ENCODE data around the gene C18orf32.
"Not testable (repeated sequence)": the region's sequence is repeated elsewhere in the genome, so short reads cannot be mapped to it uniquely, and the experiment has no call there.

The C18orf32 gene

DNA sequence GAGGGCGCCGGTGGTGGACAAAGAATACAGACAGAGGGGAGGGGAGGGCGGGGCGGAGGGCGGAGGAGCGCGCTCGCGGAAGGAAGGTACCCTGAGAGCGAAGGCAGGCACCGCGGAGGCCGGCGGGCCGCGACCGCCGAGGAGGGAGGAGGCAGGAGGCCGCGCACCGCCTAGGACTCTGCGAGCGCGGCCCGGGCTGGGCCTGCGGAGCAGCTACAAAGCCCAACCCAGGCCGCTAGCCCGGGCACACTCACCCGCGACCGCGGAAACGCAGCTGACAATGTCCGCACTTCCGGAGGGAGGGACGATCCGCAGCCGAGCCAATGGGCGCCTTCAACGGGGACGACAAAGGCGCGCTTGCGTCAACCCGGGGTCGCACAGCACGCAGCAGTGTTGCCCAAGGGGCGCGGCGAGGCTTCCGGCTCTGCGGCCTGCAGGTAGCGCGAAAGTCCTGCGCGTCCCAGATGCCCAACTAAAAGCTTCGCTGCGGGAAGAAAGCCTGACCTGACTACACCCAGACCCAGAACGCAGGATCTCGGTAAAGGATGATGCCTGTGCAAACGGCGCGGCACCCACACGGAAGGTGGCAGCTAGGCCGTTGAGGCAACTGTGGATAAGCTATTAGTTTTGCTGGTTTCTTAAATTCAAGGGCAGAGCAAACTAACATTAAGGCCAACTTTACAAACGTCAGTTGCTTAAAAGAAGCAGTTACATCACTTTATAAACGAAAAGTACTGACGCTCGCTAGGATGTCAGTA, at the start of gene C18orf32:
Gene C18orf32 (minus strand): TSS at position 282 of the 758 bp plus-strand sequence. CDS start 3,486 bp downstream, outside the sequence.
- peak; percentile 55 for DNase-seq

DNA sequence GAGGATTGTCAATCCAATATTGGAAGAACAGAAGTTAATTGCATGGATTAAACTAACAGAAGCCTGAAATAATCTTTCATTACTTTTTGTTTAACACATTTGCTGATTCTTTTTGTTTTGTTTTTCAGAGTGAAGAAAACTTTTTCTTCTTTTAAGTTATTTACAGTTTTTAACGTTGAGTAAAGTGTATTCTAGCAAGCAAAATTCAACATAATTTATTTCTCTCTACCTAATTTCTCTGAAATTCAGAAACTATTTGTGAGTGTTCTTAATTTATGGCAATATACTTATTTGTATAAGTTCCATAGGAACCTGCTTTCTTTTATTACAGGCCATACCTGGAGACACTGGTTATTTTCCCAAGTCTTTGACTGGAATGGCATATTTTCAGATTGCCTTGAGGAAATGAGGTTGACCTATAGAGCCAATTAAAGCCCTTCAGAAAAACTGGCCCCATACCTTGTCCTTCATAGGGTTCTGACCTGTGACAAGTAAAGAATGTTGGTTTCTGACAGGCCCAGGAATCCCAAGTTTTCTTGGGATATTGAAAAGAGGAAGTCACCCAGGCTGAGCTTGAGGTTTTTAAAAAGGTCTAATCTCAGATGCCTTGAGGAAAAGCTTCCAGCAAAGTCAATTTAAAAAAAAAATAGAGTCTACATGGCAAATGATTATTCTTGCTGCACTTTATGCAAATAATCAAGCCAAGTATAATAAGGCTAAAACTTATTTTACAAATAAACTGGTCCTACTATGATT, 48.0 kb upstream of the C18orf32 start:
- DNase-seq: no peak

DNA sequence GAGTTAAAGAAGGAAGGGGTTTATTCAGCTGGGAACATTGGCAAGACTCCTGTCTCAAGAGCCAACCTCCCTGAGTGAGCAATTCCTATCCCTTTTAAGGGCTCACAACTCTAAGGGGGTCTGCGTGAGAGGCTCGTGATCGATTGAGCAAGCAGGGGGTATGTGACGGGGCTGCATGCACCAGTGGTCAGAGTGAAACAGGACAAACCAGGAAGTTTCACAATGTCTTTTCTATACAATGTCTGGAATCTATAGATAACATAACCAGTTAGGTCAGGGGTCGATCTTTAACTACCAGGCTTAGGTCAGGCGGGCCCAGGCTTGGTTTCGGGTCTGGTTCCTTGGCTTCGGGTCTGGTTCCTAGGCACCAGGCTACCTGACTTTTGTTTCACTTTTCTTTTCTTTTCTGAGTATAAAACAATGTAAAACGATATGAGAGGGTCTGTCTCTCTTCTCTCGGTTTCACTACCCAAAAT, 44.7 kb upstream of the C18orf32 start:
- DNase-seq: no peak

DNA sequence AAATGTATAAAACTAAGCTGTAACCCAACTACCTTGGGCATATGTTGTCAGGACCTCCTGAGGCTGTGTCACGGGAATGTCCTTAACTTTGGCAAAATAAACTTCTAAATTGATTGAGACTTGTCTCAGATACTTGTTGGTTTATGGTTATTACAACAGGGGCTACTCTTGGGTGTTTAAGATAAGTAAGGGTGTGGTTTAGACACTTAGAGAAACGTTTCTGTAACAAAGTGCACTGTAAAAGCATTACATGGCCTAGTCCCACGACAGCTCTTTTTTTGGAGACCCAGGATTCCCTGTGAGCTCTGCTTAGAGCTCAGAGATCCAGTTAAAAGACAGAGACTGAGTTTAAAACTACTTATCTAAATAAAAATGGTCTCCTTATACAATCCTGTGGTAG, 42.6 kb upstream of the C18orf32 start:
- DNase-seq: no peak

DNA sequence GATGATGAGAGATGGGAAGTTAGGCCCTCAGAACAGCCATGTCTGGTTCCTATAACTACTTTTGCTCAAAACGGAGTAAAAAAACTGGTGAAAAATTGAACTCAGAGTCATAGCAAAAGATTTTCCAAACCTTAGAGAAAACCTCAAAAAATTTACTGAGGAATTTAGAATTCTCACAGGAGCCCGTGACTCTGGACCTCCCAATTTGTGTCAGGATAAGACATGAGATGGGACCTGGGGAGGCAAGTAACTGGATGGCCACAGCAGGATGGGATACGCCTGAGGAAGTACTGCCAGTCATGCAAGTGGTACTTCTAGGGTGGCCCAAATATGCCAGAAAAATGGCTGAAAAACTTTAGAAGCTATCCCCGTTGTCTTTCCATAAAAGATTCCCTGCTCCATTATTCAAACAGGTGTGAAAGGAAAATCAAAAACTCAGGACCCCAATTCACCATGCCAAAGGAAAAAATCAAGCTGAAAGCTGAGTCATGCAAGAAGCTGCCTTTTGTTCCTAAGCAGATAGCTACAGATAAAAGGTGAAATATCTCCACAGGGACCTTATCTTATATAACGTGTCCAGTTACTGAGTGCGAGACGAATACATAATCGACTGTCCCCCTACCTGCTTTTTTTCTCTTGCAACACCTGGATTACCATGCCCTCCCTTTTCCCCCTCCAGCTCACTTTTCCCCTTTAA, 40.7 kb upstream of the C18orf32 start:
- DNase-seq: no peak

DNA sequence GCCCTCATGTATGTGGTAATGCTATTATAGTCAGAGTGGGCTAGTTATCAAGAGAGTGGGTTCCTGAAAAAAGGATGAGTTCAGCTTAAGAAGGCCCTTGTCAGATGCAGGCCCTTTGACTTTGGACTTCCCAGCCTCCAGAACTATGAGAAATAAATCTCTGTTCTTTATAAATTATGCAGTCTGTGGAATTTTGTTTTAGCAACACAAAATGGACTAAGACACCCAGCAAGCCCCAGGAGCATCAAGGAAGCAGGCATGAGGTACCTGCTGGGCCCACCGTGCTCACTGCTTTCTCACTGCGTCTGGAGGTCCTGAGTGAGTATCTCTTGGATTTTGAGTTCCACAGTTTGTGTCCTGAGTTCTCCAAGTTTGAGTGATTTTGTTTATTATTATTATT, 38.9 kb upstream of the C18orf32 start:
- no peak for DNase-seq

DNA sequence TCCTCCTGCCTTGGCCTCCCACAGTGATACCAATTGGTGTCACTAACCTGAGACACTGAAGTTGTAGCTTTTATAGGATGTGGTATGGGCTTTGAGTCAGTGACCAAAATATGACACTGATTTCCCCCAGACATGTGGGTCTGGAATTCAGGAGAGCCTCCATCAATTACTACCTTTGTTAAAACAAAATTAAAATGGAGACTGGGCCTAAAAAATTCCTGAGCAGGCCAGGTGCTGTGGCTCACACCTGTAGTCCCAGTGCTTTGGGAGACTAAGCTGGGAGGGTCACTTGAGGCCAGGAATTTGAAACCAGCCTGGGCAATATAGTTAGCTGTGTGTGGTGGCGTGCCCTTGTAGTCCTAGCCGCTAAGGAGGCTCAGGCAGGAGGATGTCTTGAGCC, 37.9 kb upstream of the C18orf32 start:
- no peak for DNase-seq

DNA sequence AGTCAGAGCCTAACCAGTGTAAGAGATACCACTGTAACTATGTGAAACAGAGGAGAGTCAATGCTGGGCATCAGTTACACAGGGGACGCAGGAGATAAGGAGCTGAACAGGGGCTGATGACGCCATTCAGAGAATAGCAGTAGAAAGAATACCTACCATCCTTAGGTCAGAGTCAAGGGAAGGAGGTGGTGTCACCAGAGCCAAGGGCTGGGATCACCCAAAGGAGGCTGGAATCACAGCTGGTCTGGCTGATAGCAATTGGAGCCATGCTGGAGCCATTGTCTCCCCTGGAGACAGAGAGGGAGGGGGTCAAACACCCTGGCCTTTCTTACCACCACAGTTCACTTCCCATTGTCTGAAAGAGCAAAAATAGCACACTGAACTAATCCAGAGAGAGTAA, 37.3 kb upstream of the C18orf32 start:
- DNase-seq: no peak

DNA sequence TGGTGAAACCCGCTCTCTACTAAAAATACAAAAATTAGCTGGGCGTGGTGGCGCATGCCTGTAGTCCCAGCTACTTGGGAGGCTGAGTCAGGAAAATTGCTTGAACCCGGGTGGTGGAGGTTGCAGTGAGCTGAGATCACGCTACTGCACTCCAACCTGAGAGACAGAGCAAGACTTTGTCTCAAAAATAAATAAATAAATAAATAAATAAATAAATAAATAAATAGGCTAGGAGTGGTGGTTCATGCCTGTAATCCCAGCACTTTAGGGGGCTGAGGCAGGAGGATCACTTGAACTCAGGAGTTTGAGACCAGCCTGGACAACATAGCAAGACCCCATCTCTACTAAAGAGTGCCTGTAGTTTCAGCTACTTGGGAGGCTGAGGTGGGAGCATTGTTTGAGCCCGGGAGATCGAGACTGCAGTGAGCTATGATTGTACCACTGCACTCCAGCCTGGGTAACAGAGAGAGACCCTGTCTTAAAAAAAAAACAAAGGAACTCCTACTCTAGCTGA, 36.6 kb upstream of the C18orf32 start:
- not testable (repeated sequence) for DNase-seq

DNA sequence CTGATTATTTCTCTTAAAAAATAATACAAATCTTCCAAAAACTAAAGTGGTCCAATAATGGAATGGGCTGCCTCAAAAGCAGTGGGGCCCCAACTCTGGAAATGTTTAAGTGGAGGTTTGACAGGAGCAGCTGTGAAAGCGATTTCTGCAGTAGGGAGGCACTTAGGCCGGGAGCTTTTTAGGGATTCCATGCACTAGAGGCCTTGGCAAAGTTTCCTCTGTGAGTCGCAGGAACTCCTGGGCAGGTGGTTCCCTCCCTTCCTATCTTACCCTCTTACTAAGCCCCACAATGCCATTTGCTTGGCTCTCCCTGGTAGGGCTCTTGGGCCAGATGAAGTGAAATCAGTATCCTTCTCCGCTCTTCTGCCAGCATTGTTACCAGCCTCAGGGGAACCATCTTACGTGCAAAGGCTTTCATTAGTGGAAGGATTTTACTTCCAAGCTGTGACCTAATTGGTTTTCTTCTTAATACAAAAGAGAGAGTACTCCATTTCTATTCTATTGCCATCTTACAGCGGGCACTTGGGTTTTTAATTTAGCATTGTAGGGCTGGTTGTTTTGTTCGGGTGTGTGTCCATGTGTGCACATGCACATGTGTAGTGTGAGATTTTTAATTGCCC, 34.3 kb upstream of the C18orf32 start:
- DNase-seq: no peak

DNA sequence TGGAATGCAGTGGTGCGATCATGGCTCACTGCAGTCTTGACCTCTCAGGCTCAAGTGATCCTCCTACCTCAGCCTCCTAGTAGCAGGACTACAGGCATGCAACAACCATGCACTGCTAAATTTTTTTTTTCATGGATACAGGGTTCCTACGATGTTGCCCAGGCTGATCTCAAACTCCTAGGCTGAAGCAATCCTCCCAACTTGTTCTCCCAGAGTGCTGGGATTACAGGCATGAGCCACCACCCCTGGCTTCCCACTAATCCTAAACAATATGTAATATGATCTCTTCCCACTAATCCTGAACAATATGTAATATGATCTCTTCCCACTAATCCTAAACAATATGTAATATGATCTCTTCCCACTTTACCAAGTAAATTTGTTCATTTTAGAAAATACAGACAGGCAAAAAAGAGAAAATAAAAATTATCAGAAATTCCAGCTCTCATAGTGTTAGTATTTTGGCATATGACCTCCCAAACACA, 33.7 kb upstream of the C18orf32 start:
- no peak for DNase-seq

DNA sequence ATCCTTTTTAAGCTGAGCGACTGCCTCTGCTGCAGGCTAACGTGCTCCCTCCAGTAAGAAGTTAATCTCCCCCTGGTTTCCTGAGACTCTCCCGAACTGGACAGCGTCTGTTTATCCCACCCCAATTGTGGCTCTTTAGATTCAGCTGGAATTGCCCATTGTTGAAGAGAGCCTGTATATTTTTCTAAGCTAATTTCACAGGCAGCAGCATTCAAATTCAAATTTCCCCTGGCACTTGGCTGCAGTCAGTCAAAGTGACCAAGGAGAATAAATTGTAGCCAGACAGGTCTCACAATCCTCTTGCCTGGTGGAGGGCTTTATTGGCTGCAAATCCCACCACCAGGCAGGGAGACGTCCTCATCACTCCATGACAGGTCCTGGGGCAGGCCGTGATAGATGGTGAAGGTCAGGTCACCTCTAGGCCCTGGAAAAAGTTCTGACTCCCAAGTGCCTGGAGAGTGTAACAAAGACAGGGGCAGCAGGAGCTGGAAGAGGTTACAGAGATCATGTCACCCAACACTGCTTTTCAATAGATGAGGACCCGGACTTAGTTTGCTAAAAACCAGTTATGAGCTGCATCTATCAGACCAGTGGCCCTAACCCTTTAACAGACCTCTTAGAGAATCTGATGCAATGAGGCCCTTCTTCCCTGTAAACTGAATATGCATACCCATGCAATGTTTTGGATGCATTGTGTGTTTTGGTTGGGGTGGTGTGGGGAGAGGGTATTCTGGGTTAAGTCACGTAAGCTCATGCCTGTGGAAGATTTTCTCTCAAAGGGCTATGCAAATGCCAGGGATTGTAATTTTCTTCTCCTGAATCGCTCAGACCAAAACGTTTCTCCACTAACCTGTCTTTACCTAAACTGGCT, 32.3 kb upstream of the C18orf32 start:
- no peak for DNase-seq

DNA sequence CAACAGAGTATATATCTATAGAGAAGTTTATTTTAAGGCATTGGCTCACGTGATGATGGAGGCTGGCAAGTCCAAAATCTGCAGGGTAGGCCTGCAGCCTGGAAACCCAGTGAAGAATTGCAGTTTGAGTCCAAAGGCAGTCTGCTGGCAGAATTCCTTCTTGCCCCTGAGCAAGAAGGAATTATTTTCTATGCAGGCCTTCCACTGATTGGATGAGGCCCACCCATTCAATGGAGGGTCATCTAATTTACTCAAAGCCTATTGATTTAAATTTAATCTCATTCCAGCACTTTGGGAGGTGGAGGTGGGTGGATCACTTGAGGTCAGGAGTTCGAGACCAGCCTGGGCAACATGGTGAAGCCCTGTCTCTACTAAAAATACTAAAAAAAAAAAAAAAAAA, 30.4 kb upstream of the C18orf32 start:
- no peak for DNase-seq

DNA sequence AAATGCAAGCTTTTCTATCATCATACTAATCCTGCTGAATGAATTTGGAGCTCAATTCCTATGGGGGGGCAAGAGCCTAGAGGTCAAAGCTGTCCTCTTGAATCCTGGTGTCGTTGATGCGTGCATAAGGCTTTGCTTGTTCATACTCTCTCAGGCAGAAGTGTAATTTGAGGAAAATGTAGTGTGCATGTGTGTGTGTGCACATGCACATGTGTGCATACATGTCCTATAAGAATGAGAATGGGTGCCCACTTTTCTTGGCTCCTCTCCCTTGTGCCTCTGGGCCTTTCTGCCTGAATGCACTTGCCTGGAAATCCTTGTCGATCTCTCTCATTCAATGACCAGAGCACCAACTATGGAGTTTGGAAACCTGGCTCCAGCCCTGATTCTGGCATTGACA, 28.5 kb upstream of the C18orf32 start:
- no peak for DNase-seq

DNA sequence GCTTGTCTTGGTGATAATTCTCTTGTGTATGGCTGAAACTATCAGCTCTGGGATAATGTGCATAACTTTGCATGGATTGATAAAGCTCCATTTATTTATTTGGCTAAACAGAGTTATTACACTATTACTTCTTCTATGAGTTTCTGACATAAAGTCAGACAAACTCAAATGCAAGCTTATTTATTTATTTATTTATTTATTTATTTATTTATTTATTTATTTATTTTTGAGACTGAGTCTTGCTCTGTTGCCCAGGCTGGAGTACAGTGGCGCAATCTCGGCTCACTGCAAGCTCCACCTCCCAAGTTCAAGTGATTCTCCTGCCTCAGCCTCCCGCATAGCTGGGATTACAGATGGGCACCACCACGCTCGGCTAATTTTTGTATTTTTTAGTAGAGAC, 28.0 kb upstream of the C18orf32 start:
- DNase-seq: not testable (repeated sequence)

DNA sequence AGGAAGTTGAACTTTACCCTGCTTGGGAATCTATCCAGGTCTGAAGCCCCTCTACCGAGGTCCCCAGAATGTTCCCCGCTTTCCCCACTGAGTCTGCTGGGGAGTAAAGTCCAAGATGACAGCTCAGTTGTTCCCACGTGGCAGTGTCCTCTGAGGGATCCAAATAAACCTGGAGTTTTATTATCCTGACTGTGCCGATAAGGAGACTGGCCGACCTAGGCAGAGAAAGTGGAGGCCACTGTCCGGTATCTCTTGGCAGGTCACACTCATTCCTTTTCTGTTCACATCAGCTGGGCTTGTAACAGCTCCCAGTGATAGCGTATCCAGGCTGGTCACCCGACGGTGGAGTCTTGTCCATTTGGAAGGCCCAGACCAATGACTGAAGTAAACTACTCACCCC, 27.5 kb upstream of the C18orf32 start:
- DNase-seq: no peak

DNA sequence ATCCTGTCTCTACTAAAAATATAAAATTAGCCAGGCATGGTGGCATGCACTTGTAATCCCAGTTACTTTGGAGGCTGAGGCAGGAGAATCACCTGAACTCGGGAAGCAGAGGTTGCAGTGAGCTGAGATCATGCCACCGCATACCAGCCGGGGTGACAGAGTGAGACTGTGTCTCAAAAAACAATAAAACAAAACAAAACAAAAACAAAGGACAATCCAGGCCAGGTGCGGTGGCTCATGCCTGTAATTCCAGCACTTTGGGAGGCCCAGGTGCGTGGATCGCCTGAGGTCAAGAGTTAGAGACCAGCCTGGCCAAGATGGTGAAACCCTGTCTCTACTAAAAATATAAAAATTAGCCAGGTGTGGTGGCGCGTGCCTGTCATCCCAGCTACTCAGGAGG, 25.8 kb upstream of the C18orf32 start:
- not testable (repeated sequence) for DNase-seq

DNA sequence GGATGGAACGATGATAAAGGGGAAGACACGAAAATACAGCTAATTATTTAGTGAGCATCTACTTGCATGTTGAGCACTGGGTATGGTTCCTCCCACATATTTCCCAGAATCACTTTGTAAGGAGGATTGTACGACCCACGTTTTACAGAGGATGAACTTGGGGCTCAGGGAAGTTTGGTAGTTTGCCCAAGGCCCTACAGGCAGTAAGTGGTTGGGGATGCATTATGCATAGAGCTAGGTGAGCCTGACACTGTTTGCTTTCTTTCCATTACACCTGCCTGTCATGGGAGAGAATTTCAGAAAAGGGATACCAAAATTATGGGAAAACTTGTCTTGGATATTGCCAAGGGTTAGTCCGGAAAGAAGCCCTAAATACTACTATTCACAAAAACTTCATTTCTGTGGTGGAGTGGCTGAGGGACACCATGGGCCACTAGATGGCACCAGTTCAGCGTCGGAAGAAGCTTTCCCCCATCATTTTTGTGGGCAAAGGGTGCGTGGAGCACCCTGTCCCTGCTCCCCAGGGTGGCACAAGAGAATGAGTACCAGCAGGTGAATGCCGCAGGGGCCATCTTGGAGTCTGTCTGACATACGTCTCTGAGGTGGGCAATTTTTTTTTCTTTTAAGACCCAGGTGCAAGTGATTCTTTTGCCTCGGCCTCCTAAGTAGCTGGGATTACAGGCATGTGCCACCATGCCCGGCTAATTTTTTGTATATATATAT, 23.5 kb upstream of the C18orf32 start:
- DNase-seq: peak; percentile 44

DNA sequence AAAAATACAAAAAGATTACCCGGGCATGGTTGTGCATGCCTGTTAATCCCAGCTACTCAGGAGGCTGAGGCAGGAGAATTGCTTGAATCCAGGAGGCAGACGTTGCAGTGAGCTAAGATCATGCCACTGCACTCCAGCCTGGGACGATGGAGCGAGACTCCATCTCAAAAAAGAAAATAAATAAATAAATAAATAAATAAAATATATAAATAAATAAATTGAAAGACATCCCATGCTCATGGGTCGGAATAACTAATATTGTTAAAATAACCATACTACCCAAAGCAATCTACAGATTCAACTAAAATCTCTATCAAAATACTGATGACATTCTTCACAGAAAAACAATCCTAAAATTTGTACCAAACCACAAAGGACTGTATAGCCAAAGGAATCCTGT, 19.4 kb upstream of the C18orf32 start:
- not testable (repeated sequence) for DNase-seq

DNA sequence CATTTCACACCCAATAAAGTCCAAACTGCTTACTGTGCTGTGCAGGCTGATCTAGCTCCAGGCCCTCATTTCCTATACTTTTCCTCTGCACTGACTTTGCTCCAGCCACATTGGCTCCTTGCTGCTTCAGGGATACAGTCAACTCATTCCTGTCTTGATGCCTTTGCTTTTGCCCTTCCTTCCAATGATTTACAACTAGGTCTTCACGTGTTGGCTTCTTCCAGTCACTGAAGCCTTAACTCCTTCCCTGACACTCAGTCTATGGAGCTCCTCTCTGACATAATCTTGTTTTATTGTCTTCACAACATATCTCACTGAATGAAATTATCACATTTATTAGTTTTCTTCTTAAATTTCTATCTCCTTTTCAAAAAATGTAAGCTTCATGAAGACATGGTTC, 16.9 kb upstream of the C18orf32 start:
- DNase-seq: no peak

Measured in NCI-H1694 (cell line).